ENCODE measurements around the gene SMURF1. TPM values are rescaled to one million over a fixed set of nuclear protein-coding genes. Genes with fewer than 3 reads are reported as not detected.

The SMURF1 gene
- total and polyA plus RNA-seq, 2 of the 8 experiments (the other 6 are each of a cell fraction or from before 2014, with no cell fraction given) = 9.6 to 24.5 TPM

- no peaks in the 10 kb centered on the region; a peak in 1 of 7 replicates for H3K27me3 ChIP-seq (replicated peaks in 1 of 4; ENCODE audit: control insufficient read depth in 3 of 4, extremely low read depth in 1 of 4, insufficient read depth in 3 of 4, low read length in 3 of 4)
- ChIA-PET CTCF (ENCODE audit: partially characterized antibody) (interaction anchor here (1.0 to 2.1 kb wide), 2 partner anchors 13 to 151 kb away, joined by 3 to 4 read pairs; no protein-coding TSS in a partner anchor), POLR2A (ENCODE audit: partially characterized antibody) (interaction anchor here (1.3 kb wide), 1 partner anchor 43 kb away, joined by 3 read pairs; no protein-coding TSS in a partner anchor)
- no peak for FAIRE-seq
- H3K4me3 ChIP-seq (ENCODE audit: extremely low read depth in 1 of 4, insufficient read depth in 2 of 4, low read depth in 3 of 4, low read length in 4 of 4) = no peak overlapping the region
- no peak overlapping the region for H2AK5ac ChIP-seq (ENCODE audit: low read depth, low read length)
- no peak for DNase-seq (ENCODE audit: low read depth in 1 of 2, low spot score in 2 of 2)
- H2BK5ac ChIP-seq (ENCODE audit: low read depth, low read length) = no peak overlapping the region
- no peaks in the 10 kb centered on the region for H3K9me3 ChIP-seq (ENCODE audit: insufficient read depth in 2 of 2, low read depth in 1 of 2, low read length in 1 of 2)
- no peak overlapping the region for H2BK15ac ChIP-seq (ENCODE audit: low read length)
- H3K36me3 ChIP-seq (ENCODE audit: control insufficient read depth in 2 of 4, insufficient read depth in 4 of 4, low read length in 3 of 4) = no peaks in the 10 kb centered on the region
- H4K91ac ChIP-seq (replicated peaks; ENCODE audit: insufficient read length, low read length) = no peak overlapping the region
- no peak overlapping the region for H3K27ac ChIP-seq (ENCODE audit: low read depth, low read length)
- H2AFZ ChIP-seq (ENCODE audit: low read length) = peak overlapping the region; percentile 40; the same call in 1 of the 2 replicates
- no peak overlapping the region for H3K14ac ChIP-seq (ENCODE audit: insufficient read length)
- no peak overlapping the region for H3K18ac ChIP-seq (ENCODE audit: extremely low read depth, low read length)
- no peak overlapping the region for H2BK20ac ChIP-seq (ENCODE audit: low read length)
- H2BK120ac ChIP-seq (replicated peaks; ENCODE audit: low read depth, low read length) = no peak overlapping the region
- H4K5ac ChIP-seq (ENCODE audit: insufficient read length, low read depth, low read length) = no peak overlapping the region
- peak overlapping the region; percentile 69 for H3K4ac ChIP-seq (replicated peaks; ENCODE audit: insufficient read length, low read depth, low read length)
- no peak overlapping the region for H3K4me2 ChIP-seq (ENCODE audit: insufficient read depth in 1 of 2, low read depth in 2 of 2, low read length in 2 of 2)
- H3K23me2 ChIP-seq (ENCODE audit: low read depth, low read length) = no peaks in the 10 kb centered on the region
- H2BK12ac ChIP-seq (ENCODE audit: low read depth, low read length) = no peak overlapping the region
- H4K20me1 ChIP-seq (replicated peaks in 1 of 2; ENCODE audit: control insufficient read depth in 1 of 2, insufficient read depth in 2 of 2, low read length in 2 of 2) = no peaks in the 10 kb centered on the region
- TF ChIP-seq BACH1 (IDR thresholded peaks at IDR 0.05; ENCODE audit: low read length) = no peak
- TF ChIP-seq CBX8 (IDR thresholded peaks at IDR 0.05; ENCODE audit: borderline replicate concordance, low read depth, low read length) = no peak
- no peak for TF ChIP-seq EGR1 (IDR thresholded peaks at IDR 0.05; ENCODE audit: borderline replicate concordance, low read depth, low read length)
- TF ChIP-seq CTBP2 (IDR thresholded peaks at IDR 0.05; ENCODE audit: borderline replicate concordance, insufficient read depth, insufficient read length, low read length) = no peak
- TF ChIP-seq E2F6 (IDR thresholded peaks at IDR 0.05) = no peak
- no peak for TF ChIP-seq ZNF274 (IDR thresholded peaks at IDR 0.05; ENCODE audit: borderline replicate concordance, extremely low read depth, low read length)
- H3K9ac ChIP-seq (replicated peaks in 1 of 4; ENCODE audit: extremely low read depth in 1 of 4, low read depth in 3 of 4, low read length in 3 of 4) = no peak overlapping the region
- H3K79me2 ChIP-seq (ENCODE audit: control insufficient read depth in 1 of 2, insufficient read depth in 2 of 2, low read length in 2 of 2) = no peaks in the 10 kb centered on the region
- H3K4me1 ChIP-seq (replicated peaks in 1 of 4; ENCODE audit: control insufficient read depth in 3 of 4, insufficient read depth in 4 of 4, low read length in 3 of 4) = no peaks in the 10 kb centered on the region; a peak in 1 of 7 replicates
- no peaks in the 10 kb centered on the region for H3K79me1 ChIP-seq (ENCODE audit: low read depth, low read length)
- H4K8ac ChIP-seq (ENCODE audit: extremely low read depth, insufficient read depth, low read length) = peak overlapping the region; percentile 25; the same call in 1 of the 2 replicates
- H3K56ac ChIP-seq (replicated peaks; ENCODE audit: insufficient read length, low read depth, low read length) = no peak overlapping the region
- H3K23ac ChIP-seq (ENCODE audit: insufficient read length) = no peak overlapping the region
- WGBS, 2 experiments (ENCODE audit: extremely low coverage in 1 of 2, insufficient coverage in 1 of 2, insufficient read length in 1 of 2, insufficient replicate concordance in 2 of 2, low coverage in 1 of 2, low lambda C conversion rate in 2 of 2, missing lambda C conversion rate in 1 of 2) = 94% methylated on average over 15 of the region's 15 CpGs; no CpG with 5 or more reads in 1 of the 2 experiments
Observed at GRCh38 chr7:99188221-99188620, 44.3 kb upstream of the SMURF1 start.

All from H1 (cell line).